Natural killer cell (primary cell): ENCODE results near the gene SMC6. TPM values are rescaled to one million over a fixed set of nuclear protein-coding genes. Genes with fewer than 3 reads are reported as not detected.

Experiments used
- ATAC-seq, 3 donors: fragments of 150-1000 bp in 2 of 3; fragments of 200-7000 bp in 1 of 3; cut with Tn5 transposase; 1 replicate in 1 of 3; 2 replicates in 2 of 3; pipeline ENCODE4 v1.10.0; 2021; ENCODE audit warnings: mild to moderate bottlenecking in 2 of 3, moderate library complexity in 2 of 3
- DNase-seq, 2 donors: peaks; one replicate each; pipeline versions ENCODE4 v3.0.0 to v3.0.0-alpha.2; 2013 to 2021; ENCODE audit warnings: mixed read lengths in 1 of 2
- H3K27ac ChIP-seq: one replicate; pipeline ENCODE4 v1.5.1; 2013; ENCODE audit warnings: mild to moderate bottlenecking, low read length
- H3K27me3 ChIP-seq: one replicate; pipeline ENCODE4 v1.6.1; 2013; ENCODE audit warnings: low read length; ENCODE audit not compliant: control insufficient read depth, insufficient read depth
- H3K36me3 ChIP-seq: one replicate; pipeline ENCODE4 v1.6.1; 2013; ENCODE audit warnings: low read length; ENCODE audit not compliant: control insufficient read depth, insufficient read depth
- H3K4me1 ChIP-seq: one replicate; pipeline ENCODE4 v1.6.1; 2013; ENCODE audit warnings: low read length; ENCODE audit not compliant: control insufficient read depth, insufficient read depth
- H3K4me3 ChIP-seq: one replicate; pipeline ENCODE4 v1.5.1; 2013; ENCODE audit warnings: low read length
- H3K9me3 ChIP-seq: one replicate; pipeline ENCODE4 v1.6.1; 2013; ENCODE audit warnings: low read length; ENCODE audit not compliant: control insufficient read depth, insufficient read depth
- H3K27ac Mint-ChIP-seq, 2 donors: one replicate each; pipeline ENCODE4 v1.8.0; 2022; ENCODE audit warnings: mild to moderate bottlenecking in 2 of 2, mixed read lengths in 2 of 2, moderate library complexity in 1 of 2
- H3K27me3 Mint-ChIP-seq, 2 donors: one replicate each; pipeline ENCODE4 v1.8.0; 2022; ENCODE audit warnings: low read depth in 2 of 2, mixed read lengths in 2 of 2
- H3K36me3 Mint-ChIP-seq: one replicate; pipeline ENCODE4 v1.8.0; 2022; ENCODE audit warnings: mixed read lengths
- H3K4me1 Mint-ChIP-seq, 2 donors: one replicate each; pipeline ENCODE4 v1.8.0; 2022; ENCODE audit warnings: mixed read lengths in 2 of 2
- H3K4me3 Mint-ChIP-seq: one replicate; pipeline ENCODE4 v1.8.0; 2022; ENCODE audit warnings: mild to moderate bottlenecking, moderate library complexity, mixed read lengths
- H3K9me3 Mint-ChIP-seq, 2 donors: one replicate each; pipeline ENCODE4 v1.8.0; 2022; ENCODE audit warnings: mixed read lengths in 2 of 2
- WGBS: methylation state at CpG from one replicate; pipeline ENCODE4 v1.1.7; 2013; ENCODE audit warnings: missing lambda C conversion rate; ENCODE audit not compliant: insufficient coverage; 5-methylcytosine and 5-hydroxymethylcytosine counted together
- intact Hi-C: fragments of 100-400 bp; cut with micrococcal nuclease; formaldehyde crosslinking; loops from one replicate; pipeline ENCODE4 v1.14.2; 2022
- total RNA-seq, 4 donors: library from RNA; stranded (reverse); fragments of 120-200 nt in 1 of 4; gene quantifications; one replicate each; pipeline versions ENCODE4 v1.2.3 to v1.2.4, GENCODE V29; 2013 to 2022
- TF ChIP-seq, protein P1 (sequence below): fragments of 200-600 bp; IDR thresholded peaks from one replicate; pipeline ENCODE4 v1.8.0; 2022; ENCODE audit warnings: antibody characterized with exemption

The SMC6 gene
- total RNA-seq, 3 donors from 2014 or later (not counting 1 experiment from before 2014, with no cell fraction given) = 14.0 to 22.3 (median 20.6) TPM

GRCh38 chr2:17793803-17794354, 40.3 kb upstream of the SMC6 start:
- DNase-seq (no peak), ATAC-seq (no peak)
- intact Hi-C loops = no loop called here
- Histone ChIP-seq H3K36me3 (no peaks in the 10 kb centered on the region), H3K4me1 (no peaks in the 10 kb centered on the region), H3K27ac (no peak overlapping the region), H3K27me3 (peaks cover 5% of the 10 kb centered on the region), H3K4me3 (no peak overlapping the region), H3K9me3 (no peaks in the 10 kb centered on the region)
- Mint-ChIP-seq H3K27me3 (peaks cover 29 to 41% of the 10 kb centered on the region in 2 donors), H3K36me3 (no peaks in the 10 kb centered on the region), H3K4me1 (no peaks in the 10 kb centered on the region), H3K4me3 (no peak overlapping the region), H3K27ac (no peak overlapping the region), H3K9me3 (no peaks in the 10 kb centered on the region)
- TF ChIP-seq, protein P1, sequence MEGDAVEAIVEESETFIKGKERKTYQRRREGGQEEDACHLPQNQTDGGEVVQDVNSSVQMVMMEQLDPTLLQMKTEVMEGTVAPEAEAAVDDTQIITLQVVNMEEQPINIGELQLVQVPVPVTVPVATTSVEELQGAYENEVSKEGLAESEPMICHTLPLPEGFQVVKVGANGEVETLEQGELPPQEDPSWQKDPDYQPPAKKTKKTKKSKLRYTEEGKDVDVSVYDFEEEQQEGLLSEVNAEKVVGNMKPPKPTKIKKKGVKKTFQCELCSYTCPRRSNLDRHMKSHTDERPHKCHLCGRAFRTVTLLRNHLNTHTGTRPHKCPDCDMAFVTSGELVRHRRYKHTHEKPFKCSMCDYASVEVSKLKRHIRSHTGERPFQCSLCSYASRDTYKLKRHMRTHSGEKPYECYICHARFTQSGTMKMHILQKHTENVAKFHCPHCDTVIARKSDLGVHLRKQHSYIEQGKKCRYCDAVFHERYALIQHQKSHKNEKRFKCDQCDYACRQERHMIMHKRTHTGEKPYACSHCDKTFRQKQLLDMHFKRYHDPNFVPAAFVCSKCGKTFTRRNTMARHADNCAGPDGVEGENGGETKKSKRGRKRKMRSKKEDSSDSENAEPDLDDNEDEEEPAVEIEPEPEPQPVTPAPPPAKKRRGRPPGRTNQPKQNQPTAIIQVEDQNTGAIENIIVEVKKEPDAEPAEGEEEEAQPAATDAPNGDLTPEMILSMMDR = no peak
- WGBS = 68% methylated on average over 6 of the region's 6 CpGs

- 51% methylated on average over 4 of the region's 4 CpGs for whole genome bisulfite sequencing
- Mint-ChIP-seq H3K4me1 (no peaks in the 10 kb centered on the region), H3K27ac (no peak overlapping the region), H3K4me3 (no peak overlapping the region), H3K27me3 (peaks cover 29 to 41% of the 10 kb centered on the region in 2 donors), H3K9me3 (no peaks in the 10 kb centered on the region), H3K36me3 (no peaks in the 10 kb centered on the region)
- Histone ChIP-seq H3K4me3 (no peak overlapping the region), H3K27ac (no peak overlapping the region), H3K27me3 (peaks cover 5% of the 10 kb centered on the region), H3K9me3 (no peaks in the 10 kb centered on the region), H3K36me3 (no peaks in the 10 kb centered on the region), H3K4me1 (no peaks in the 10 kb centered on the region)
- intact Hi-C loops = no loop called here
- DNase-seq (no peak), ATAC-seq (no peak)
- TF ChIP-seq, protein P1 = no peak
These were observed 39.7 kb upstream of the SMC6 start for GRCh38 chr2:17793296-17793695.

DNA sequence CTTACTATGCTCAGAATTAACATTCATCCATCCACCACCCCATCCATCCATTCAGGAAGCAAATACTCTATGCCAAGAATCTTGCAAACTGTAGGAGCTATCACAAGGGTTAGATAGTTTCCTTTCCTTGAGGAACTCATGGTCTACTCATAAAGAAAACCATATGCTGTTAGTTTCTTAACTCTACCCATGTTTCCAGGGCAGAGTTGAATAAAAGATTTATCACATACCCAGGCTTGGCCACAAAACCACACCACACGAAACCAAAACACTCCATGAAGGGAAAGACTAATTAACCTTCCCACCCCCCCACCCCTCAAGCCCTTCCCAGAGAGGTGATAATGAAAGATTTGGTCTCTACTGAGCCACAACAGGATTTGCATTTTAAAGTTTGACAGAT, 38.9 kb upstream of the SMC6 start:
- Histone ChIP-seq H3K36me3 (no peaks in the 10 kb centered on the region), H3K27me3 (peaks cover 5% of the 10 kb centered on the region), H3K4me1 (no peaks in the 10 kb centered on the region), H3K27ac (no peak overlapping the region), H3K9me3 (no peaks in the 10 kb centered on the region), H3K4me3 (no peak overlapping the region)
- TF ChIP-seq, protein P1 = no peak
- H3K4me1 Mint-ChIP-seq = no peaks in the 10 kb centered on the region
- WGBS = no CpG with 5 or more reads among the region's 1 CpG
- ATAC-seq = no peak
- intact Hi-C loops = no loop called here
- no peak overlapping the region for H3K27ac Mint-ChIP-seq
- H3K27me3 Mint-ChIP-seq = peaks cover 29 to 37% of the 10 kb centered on the region in 2 donors
- H3K36me3 Mint-ChIP-seq = no peaks in the 10 kb centered on the region
- H3K9me3 Mint-ChIP-seq = no peaks in the 10 kb centered on the region
- DNase-seq = no peak
- no peak overlapping the region for H3K4me3 Mint-ChIP-seq

DNA sequence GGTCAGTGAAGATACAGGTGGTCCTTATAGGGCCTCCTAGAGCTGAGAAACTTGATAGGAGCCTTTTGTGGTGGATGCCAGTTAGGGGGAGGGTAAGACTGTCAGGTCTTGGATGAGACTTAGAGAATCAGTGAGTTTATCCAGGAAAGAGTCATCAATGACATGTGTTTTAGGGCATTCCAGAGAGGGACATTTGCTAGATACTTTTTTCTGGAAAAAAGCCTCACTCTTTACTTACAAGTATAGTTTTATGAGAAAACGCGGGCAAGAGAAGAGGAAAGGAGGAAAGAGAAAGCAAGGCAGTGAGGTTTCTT, 38.2 kb upstream of the SMC6 start:
- Histone ChIP-seq H3K27me3 (peaks cover 5% of the 10 kb centered on the region), H3K9me3 (no peaks in the 10 kb centered on the region), H3K4me1 (no peaks in the 10 kb centered on the region), H3K4me3 (no peak overlapping the region), H3K27ac (no peak overlapping the region), H3K36me3 (no peaks in the 10 kb centered on the region)
- Mint-ChIP-seq H3K36me3 (no peaks in the 10 kb centered on the region), H3K27ac (no peak overlapping the region), H3K4me3 (no peak overlapping the region), H3K27me3 (peaks cover 29 to 35% of the 10 kb centered on the region in 2 donors), H3K4me1 (no peaks in the 10 kb centered on the region), H3K9me3 (no peaks in the 10 kb centered on the region)
- no peak for ATAC-seq
- intact Hi-C loops = no loop called here
- no peak for DNase-seq
- WGBS = 80% methylated on average over 1 of the region's 2 CpGs
- TF ChIP-seq, protein P1 = no peak
